ENCODE measurements around the gene SEC61B. TPM values are rescaled to one million over a fixed set of nuclear protein-coding genes. Genes with fewer than 3 reads are reported as not detected.

Gene SEC61B
- total RNA-seq, 1 experiment from 2014 or later = 101 TPM

DNA sequence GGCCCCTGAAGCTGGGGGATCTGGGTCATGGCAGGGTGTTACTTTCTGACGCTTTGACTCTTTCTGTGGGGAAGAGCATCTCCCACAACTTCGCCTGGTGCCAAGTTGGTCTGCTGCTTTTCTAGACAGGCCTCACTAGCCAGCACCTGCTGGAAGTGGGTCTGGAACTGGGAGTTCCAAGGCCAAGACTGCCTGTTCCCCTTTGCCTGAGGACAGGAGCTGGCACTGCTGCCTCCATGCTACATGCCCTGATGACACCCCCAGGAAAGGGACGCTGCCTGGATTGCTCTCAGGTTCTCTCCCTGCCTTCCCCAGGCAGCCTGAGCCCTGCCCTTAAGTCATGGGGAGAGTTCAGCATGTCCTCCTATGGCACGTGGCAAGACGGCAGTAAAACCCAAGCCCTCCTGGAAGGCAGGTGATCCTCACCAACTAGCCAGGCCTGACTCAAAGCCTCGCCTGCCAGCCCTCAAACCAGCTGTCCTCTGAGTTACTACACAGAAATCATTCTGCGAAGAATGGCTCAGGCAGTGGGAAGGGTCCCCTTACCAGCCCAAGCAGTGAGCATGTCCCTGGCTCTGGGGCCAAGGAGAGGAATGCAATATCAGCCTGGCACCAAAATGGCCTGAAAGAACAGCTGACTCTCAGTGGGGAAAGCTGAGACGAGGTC, 35.8 kb downstream of the SEC61B start:
- Mint-ChIP-seq H3K36me3 (ENCODE audit: insufficient read depth, unreplicated experiment) (no peaks in the 10 kb centered on the region), H3K9me3 (ENCODE audit: low read depth, unreplicated experiment) (no peaks in the 10 kb centered on the region), H3K4me1 (ENCODE audit: low read depth, unreplicated experiment) (no peaks in the 10 kb centered on the region), H3K27me3 (ENCODE audit: unreplicated experiment) (peaks cover 14% of the 10 kb centered on the region), H3K4me3 (ENCODE audit: low read depth, unreplicated experiment) (no peak overlapping the region), H3K27ac (ENCODE audit: unreplicated experiment) (no peak overlapping the region)
- BruUV-seq (replicated peaks) = no TSS peak
- intact Hi-C loops (cut with micrococcal nuclease; ENCODE audit: unreplicated experiment) = no loop called here
- TF ChIP-seq, protein P1, sequence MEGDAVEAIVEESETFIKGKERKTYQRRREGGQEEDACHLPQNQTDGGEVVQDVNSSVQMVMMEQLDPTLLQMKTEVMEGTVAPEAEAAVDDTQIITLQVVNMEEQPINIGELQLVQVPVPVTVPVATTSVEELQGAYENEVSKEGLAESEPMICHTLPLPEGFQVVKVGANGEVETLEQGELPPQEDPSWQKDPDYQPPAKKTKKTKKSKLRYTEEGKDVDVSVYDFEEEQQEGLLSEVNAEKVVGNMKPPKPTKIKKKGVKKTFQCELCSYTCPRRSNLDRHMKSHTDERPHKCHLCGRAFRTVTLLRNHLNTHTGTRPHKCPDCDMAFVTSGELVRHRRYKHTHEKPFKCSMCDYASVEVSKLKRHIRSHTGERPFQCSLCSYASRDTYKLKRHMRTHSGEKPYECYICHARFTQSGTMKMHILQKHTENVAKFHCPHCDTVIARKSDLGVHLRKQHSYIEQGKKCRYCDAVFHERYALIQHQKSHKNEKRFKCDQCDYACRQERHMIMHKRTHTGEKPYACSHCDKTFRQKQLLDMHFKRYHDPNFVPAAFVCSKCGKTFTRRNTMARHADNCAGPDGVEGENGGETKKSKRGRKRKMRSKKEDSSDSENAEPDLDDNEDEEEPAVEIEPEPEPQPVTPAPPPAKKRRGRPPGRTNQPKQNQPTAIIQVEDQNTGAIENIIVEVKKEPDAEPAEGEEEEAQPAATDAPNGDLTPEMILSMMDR (IDR thresholded peaks at IDR 0.05; ENCODE audit: unreplicated experiment) = no peak
- CTCF ChIA-PET = no interaction called here
- no peak for DNase-seq

DNA sequence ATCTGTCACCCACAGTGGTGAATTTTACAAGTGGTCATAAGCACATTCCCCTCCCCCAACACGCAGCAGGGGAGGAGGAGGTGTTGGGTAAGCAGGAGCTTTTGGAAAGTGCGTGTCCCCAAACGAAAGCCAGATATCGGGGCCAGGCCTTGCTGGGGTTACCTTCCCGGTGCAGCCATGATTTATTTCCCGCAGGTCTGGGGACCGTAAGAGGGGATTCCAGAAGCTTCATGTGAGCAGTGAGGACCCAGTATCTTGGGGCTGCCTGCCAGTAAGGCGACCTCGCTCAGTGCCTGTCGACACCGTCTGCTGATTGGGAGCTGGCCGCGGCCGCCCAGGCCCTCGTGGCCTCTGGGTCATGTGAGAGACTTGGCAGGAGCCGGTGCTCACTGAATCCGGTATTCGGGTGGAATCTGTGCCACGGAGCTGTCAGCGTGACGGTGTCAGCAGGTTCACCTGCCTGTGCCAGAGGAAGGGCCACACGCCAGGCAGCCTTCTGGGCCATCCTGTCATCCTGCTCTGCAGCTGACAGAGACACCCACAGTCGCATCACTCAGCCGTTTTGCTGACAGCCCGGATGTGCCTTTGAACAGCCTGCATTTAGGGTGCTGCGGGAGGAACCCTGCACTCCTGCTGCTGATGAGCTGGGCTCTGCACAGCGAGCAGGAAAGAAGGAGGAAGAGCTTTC, 37.3 kb downstream of the SEC61B start:
- Mint-ChIP-seq H3K36me3 (ENCODE audit: insufficient read depth, unreplicated experiment) (no peaks in the 10 kb centered on the region), H3K27me3 (ENCODE audit: unreplicated experiment) (peaks cover 14% of the 10 kb centered on the region), H3K4me3 (ENCODE audit: low read depth, unreplicated experiment) (no peak overlapping the region), H3K9me3 (ENCODE audit: low read depth, unreplicated experiment) (no peaks in the 10 kb centered on the region), H3K27ac (ENCODE audit: unreplicated experiment) (no peak overlapping the region), H3K4me1 (ENCODE audit: low read depth, unreplicated experiment) (no peaks in the 10 kb centered on the region)
- CTCF ChIA-PET = no interaction called here
- intact Hi-C loops (cut with micrococcal nuclease; ENCODE audit: unreplicated experiment) = no loop called here
- DNase-seq = no peak
- no TSS peak for BruUV-seq (replicated peaks)
- TF ChIP-seq, protein P1 (IDR thresholded peaks at IDR 0.05; ENCODE audit: unreplicated experiment) = no peak

DNA sequence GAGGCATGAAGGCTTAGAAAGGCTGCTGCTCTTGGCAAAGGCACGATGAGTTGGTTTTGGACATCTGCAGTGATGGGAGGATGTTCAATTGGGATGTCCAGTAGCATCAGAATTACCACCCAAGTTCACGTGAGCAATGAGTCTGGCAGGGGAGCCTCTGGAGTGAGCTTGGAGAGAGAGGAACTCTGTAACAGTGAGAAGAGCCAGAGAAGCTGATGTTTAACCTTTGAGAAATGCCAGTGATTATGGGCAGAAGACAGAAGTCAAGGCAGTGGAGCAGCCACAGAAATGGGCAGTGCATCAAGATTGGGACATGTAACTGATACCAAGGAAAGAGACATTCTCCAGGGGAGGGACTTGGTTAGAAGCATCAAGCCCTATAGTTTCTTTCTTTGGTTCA, 39.8 kb downstream of the SEC61B start:
- TF ChIP-seq, protein P1 (IDR thresholded peaks at IDR 0.05; ENCODE audit: unreplicated experiment) = no peak
- H3K4me1 Mint-ChIP-seq (ENCODE audit: low read depth, unreplicated experiment) = peaks cover 9% of the 10 kb centered on the region
- no peak for DNase-seq
- H3K27me3 Mint-ChIP-seq (ENCODE audit: unreplicated experiment) = no peaks in the 10 kb centered on the region
- H3K9me3 Mint-ChIP-seq (ENCODE audit: low read depth, unreplicated experiment) = no peaks in the 10 kb centered on the region
- no TSS peak for BruUV-seq (replicated peaks)
- intact Hi-C loops (cut with micrococcal nuclease; ENCODE audit: unreplicated experiment) = loop anchor here (10.0 kb wide), 1 partner anchor 543 kb away; no protein-coding TSS in a partner anchor
- no peaks in the 10 kb centered on the region for H3K36me3 Mint-ChIP-seq (ENCODE audit: insufficient read depth, unreplicated experiment)
- H3K27ac Mint-ChIP-seq (ENCODE audit: unreplicated experiment) = no peak overlapping the region
- H3K4me3 Mint-ChIP-seq (ENCODE audit: low read depth, unreplicated experiment) = no peak overlapping the region
- CTCF ChIA-PET = no interaction called here

DNA sequence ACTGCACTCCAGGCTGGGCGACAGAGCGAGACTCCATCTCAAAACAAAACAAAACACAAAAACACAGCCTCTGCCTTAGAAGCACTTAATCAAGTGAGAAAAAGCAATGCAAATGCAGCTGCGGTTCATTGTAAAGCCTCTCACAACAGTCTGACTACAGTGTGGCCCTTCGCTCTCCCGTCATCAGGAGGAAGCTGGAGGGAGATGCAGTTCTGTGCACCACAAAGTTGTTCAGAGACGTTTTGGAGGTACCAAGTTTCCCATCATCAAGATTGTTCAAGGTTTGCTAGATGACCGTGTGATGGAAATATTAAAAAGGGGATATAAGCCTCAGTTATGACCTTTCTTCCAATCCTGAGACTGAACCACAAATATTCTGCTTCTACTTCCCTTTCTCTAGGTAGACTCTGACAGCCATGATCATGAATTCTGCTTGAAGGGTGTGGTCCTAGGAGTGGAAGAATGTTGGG, 40.9 kb downstream of the SEC61B start:
- no peaks in the 10 kb centered on the region for H3K27me3 Mint-ChIP-seq (ENCODE audit: unreplicated experiment)
- H3K4me1 Mint-ChIP-seq (ENCODE audit: low read depth, unreplicated experiment) = peaks cover 13% of the 10 kb centered on the region
- H3K36me3 Mint-ChIP-seq (ENCODE audit: insufficient read depth, unreplicated experiment) = no peaks in the 10 kb centered on the region
- CTCF ChIA-PET = no interaction called here
- H3K9me3 Mint-ChIP-seq (ENCODE audit: low read depth, unreplicated experiment) = no peaks in the 10 kb centered on the region
- BruUV-seq (replicated peaks) = no TSS peak
- no peak for DNase-seq
- intact Hi-C loops (cut with micrococcal nuclease; ENCODE audit: unreplicated experiment) = loop anchor here (10.0 kb wide), 1 partner anchor 542 kb away; no protein-coding TSS in a partner anchor
- no peak overlapping the region for H3K4me3 Mint-ChIP-seq (ENCODE audit: low read depth, unreplicated experiment)
- TF ChIP-seq, protein P1 (IDR thresholded peaks at IDR 0.05; ENCODE audit: unreplicated experiment) = no peak
- no peak overlapping the region for H3K27ac Mint-ChIP-seq (ENCODE audit: unreplicated experiment)

All from Calu3 (cell line).